DOHH2 (cell line): ENCODE measurements around the gene TNPO1.

Source experiments
- H3F3A ChIP-seq: fragments of 200-600 bp; sonication (generic), shearing (Covaris generic); 2 replicates; pipeline ENCODE4 v1.6.0; 2016; ENCODE audit warnings: antibody characterized with exemption, mild to moderate bottlenecking; ENCODE audit not compliant: control insufficient read depth, insufficient read depth
- H3K27ac ChIP-seq: fragments of 200-600 bp; sonication (generic); 2 replicates; pipeline ENCODE4 v1.5.1; 2014; ENCODE audit warnings: low read depth, mild to moderate bottlenecking, low read length, moderate library complexity
- H3K27me3 ChIP-seq: fragments of 200-600 bp; sonication (generic); 2 replicates; pipeline ENCODE4 v1.6.1; 2014; ENCODE audit warnings: mild to moderate bottlenecking, low read length, mixed read lengths; ENCODE audit not compliant: control insufficient read depth
- H3K36me3 ChIP-seq: fragments of 200-600 bp; sonication (generic); 2 replicates; pipeline ENCODE4 v1.6.1; 2014; ENCODE audit warnings: mild to moderate bottlenecking, low read length, moderate library complexity, mixed read lengths; ENCODE audit not compliant: control insufficient read depth
- H3K4me1 ChIP-seq: fragments of 200-600 bp; sonication (generic); 2 replicates; pipeline ENCODE4 v1.6.1; 2014; ENCODE audit warnings: mild to moderate bottlenecking, low read length, mixed read lengths; ENCODE audit not compliant: control insufficient read depth
- H3K4me2 ChIP-seq: fragments of 200-600 bp; sonication (generic); 2 replicates; pipeline ENCODE4 v1.6.0; 2014; ENCODE audit warnings: mild to moderate bottlenecking, low read length, moderate library complexity
- H3K4me3 ChIP-seq: fragments of 200-600 bp; sonication (generic); 2 replicates; pipeline ENCODE4 v1.5.1; 2014; ENCODE audit warnings: mild to moderate bottlenecking, low read length, mixed read lengths
- H3K79me2 ChIP-seq: fragments of 200-600 bp; sonication (generic); 2 replicates; pipeline ENCODE4 v1.6.1; 2014; ENCODE audit warnings: mild to moderate bottlenecking, low read length, mixed read lengths; ENCODE audit not compliant: control insufficient read depth
- H3K9me2 ChIP-seq: fragments of 200-600 bp; sonication (generic); replicated peaks from 2 replicates; pipeline ENCODE4 v1.6.1; 2014; ENCODE audit warnings: mild to moderate bottlenecking, low read length, mixed read lengths; ENCODE audit not compliant: control insufficient read depth
- H3K9me3 ChIP-seq: fragments of 200-600 bp; sonication (generic); 2 replicates; pipeline ENCODE4 v1.6.1; 2014; ENCODE audit warnings: antibody characterized with exemption, low read length, mixed read lengths; ENCODE audit not compliant: control insufficient read depth, insufficient read depth
- H4K20me1 ChIP-seq: fragments of 200-600 bp; sonication (generic); 2 replicates; pipeline ENCODE4 v1.6.0; 2014; ENCODE audit warnings: low read depth, mild to moderate bottlenecking, antibody characterized with exemption, low read length, moderate library complexity; ENCODE audit not compliant: control insufficient read depth, insufficient read depth
- CTCF ChIP-seq: fragments of 200-600 bp; sonication (generic); IDR thresholded peaks from one replicate; pipeline ENCODE4 v1.5.1; 2014; ENCODE audit warnings: antibody characterized with exemption, mild to moderate bottlenecking, low read depth, low read length; ENCODE audit not compliant: poor library complexity, severe bottlenecking
- EZH2phosphoT487 ChIP-seq: fragments of 200-600 bp; sonication (generic); IDR thresholded peaks from 2 replicates; pipeline ENCODE4 v1.6.1; 2017; ENCODE audit warnings: borderline replicate concordance, mild to moderate bottlenecking, antibody characterized with exemption, low read length, moderate library complexity, mixed read lengths

Gene TNPO1

GRCh38 chr5:72811849-72812248 lies 4.6 kb upstream of the TNPO1 start:
- no peaks in the 10 kb centered on the region for H3K27me3 ChIP-seq
- H3K4me1 ChIP-seq, result peaks cover 8% of the 10 kb centered on the region
- no peaks in the 10 kb centered on the region for H3K9me3 ChIP-seq
- H3K9me2 ChIP-seq, result no peaks in the 10 kb centered on the region
- peaks cover 3% of the 10 kb centered on the region; the same call in 1 of the 2 replicates for H3K36me3 ChIP-seq
- H3K4me2 ChIP-seq, result no peak overlapping the region
- no peak overlapping the region for H3K27ac ChIP-seq
- no peaks in the 10 kb centered on the region for H3F3A ChIP-seq
- H4K20me1 ChIP-seq, result no peaks in the 10 kb centered on the region
- no peak overlapping the region for H3K4me3 ChIP-seq
- H3K79me2 ChIP-seq, result peaks cover 5% of the 10 kb centered on the region
- no peak for TF ChIP-seq CTCF
- no peak for TF ChIP-seq EZH2phosphoT487

- H3K36me3 ChIP-seq, result peaks cover 3% of the 10 kb centered on the region; the same call in 1 of the 2 replicates
- no peak overlapping the region for H3K4me2 ChIP-seq
- no peaks in the 10 kb centered on the region for H3K9me3 ChIP-seq
- H3K27me3 ChIP-seq, result no peaks in the 10 kb centered on the region
- TF ChIP-seq CTCF, result no peak
- no peak for TF ChIP-seq EZH2phosphoT487
- no peak overlapping the region for H3K4me3 ChIP-seq
- H3K4me1 ChIP-seq, result peaks cover 8% of the 10 kb centered on the region
- H4K20me1 ChIP-seq, result no peaks in the 10 kb centered on the region
- peaks cover 11% of the 10 kb centered on the region for H3K79me2 ChIP-seq
- no peak overlapping the region for H3K27ac ChIP-seq
- H3K9me2 ChIP-seq, result no peaks in the 10 kb centered on the region
- no peaks in the 10 kb centered on the region for H3F3A ChIP-seq
Measured at GRCh38 chr5:72812488-72812887, 4.0 kb upstream of the TNPO1 start.

GRCh38 chr5:72814104-72814503 lies 2.4 kb upstream of the TNPO1 start:
- no peaks in the 10 kb centered on the region for H3K9me3 ChIP-seq
- H3K9me2 ChIP-seq, result no peaks in the 10 kb centered on the region
- H3K27me3 ChIP-seq, result no peaks in the 10 kb centered on the region
- H3F3A ChIP-seq, result peaks cover 5% of the 10 kb centered on the region
- H3K36me3 ChIP-seq, result peaks cover 4% of the 10 kb centered on the region
- no peak overlapping the region for H3K4me2 ChIP-seq
- H3K4me3 ChIP-seq, result no peak overlapping the region
- peaks cover 23% of the 10 kb centered on the region for H3K4me1 ChIP-seq
- H4K20me1 ChIP-seq, result peaks cover 1% of the 10 kb centered on the region; the same call in 1 of the 2 replicates
- TF ChIP-seq EZH2phosphoT487, result no peak
- TF ChIP-seq CTCF, result no peak
- no peak overlapping the region for H3K27ac ChIP-seq
- H3K79me2 ChIP-seq, result peaks cover 27% of the 10 kb centered on the region

- Histone ChIP-seq H3K4me3 (peak overlapping the region; percentile 96; the same call in 1 of the 2 replicates), H3K9me2 (no peaks in the 10 kb centered on the region), H3K4me2 (peak overlapping the region; percentile 96), H3F3A (peaks cover 5% of the 10 kb centered on the region), H3K27ac (no peak overlapping the region), H3K36me3 (peaks cover 7% of the 10 kb centered on the region), H3K9me3 (no peaks in the 10 kb centered on the region), H3K27me3 (no peaks in the 10 kb centered on the region), H3K79me2 (peaks cover 35% of the 10 kb centered on the region), H3K4me1 (peaks cover 28% of the 10 kb centered on the region), H4K20me1 (peaks cover 4% of the 10 kb centered on the region; the same call in 1 of the 2 replicates)
- TF ChIP-seq EZH2phosphoT487 (no peak), CTCF (no peak)
Measured at GRCh38 chr5:72814864-72815263, 1.6 kb upstream of the TNPO1 start.
